KMS-11 (cell line): Measurements from ENCODE around the gene ANP32E.
A peak's percentile ranks its signal among the peaks of the same experiment; 100 is the strongest.

ENCODE experiments used
- H2AFZ ChIP-seq: fragments of 200-600 bp; sonication (generic); 2 replicates; pipeline ENCODE4 v1.6.1; 2016; ENCODE audit warnings: antibody characterized with exemption, mixed run types, low read depth
- H3K27ac ChIP-seq: fragments of 200-600 bp; sonication (generic); 2 replicates; pipeline ENCODE4 v1.6.1; 2016; ENCODE audit warnings: mild to moderate bottlenecking, mixed run types
- H3K27me3 ChIP-seq: fragments of 200-600 bp; sonication (generic); 2 replicates; pipeline ENCODE4 v1.6.1; 2017; ENCODE audit warnings: mild to moderate bottlenecking, low read depth, mixed run types, moderate library complexity; ENCODE audit not compliant: insufficient read depth
- H3K36me3 ChIP-seq: fragments of 200-600 bp; sonication (generic); 2 replicates; pipeline ENCODE4 v1.6.1; 2017; ENCODE audit warnings: mild to moderate bottlenecking, mixed run types; ENCODE audit not compliant: insufficient read depth
- H3K4me1 ChIP-seq: fragments of 200-600 bp; sonication (generic); 2 replicates; pipeline ENCODE4 v1.6.1; 2016; ENCODE audit warnings: mild to moderate bottlenecking, low read depth, mixed run types; ENCODE audit not compliant: poor library complexity, severe bottlenecking
- H3K4me2 ChIP-seq: fragments of 200-600 bp; sonication (generic); 2 replicates; pipeline ENCODE4 v1.7.0; 2016; ENCODE audit warnings: mild to moderate bottlenecking, mixed run types
- H3K4me3 ChIP-seq: fragments of 200-600 bp; sonication (generic); IDR thresholded peaks from 2 replicates; pipeline ENCODE4 v1.6.1; 2017; ENCODE audit warnings: low read depth, low read length, mixed read lengths; ENCODE audit not compliant: insufficient read depth
- H3K79me2 ChIP-seq: fragments of 200-600 bp; sonication (generic); 2 replicates; pipeline ENCODE4 v1.6.1; 2016; ENCODE audit warnings: low read depth, mixed run types; ENCODE audit not compliant: insufficient read depth
- H3K9ac ChIP-seq: fragments of 200-600 bp; sonication (generic); 2 replicates; pipeline ENCODE4 v1.6.1; 2016; ENCODE audit warnings: mild to moderate bottlenecking, mixed run types
- H4K20me1 ChIP-seq: fragments of 200-600 bp; sonication (generic); 2 replicates; pipeline ENCODE4 v1.6.1; 2016; ENCODE audit warnings: mild to moderate bottlenecking, mixed run types; ENCODE audit not compliant: insufficient read depth
- CTCF ChIP-seq: fragments of 200-600 bp; sonication (generic); conservative IDR thresholded peaks from 2 replicates; pipeline ENCODE4 v1.6.1; 2017; ENCODE audit warnings: low read depth, mild to moderate bottlenecking, antibody characterized with exemption, low read length, moderate library complexity, mixed read lengths

The ANP32E gene

GRCh38 chr1:150259217-150259616, 23.3 kb upstream of the ANP32E start:
- Histone ChIP-seq H3K4me1 (peaks cover 13% of the 10 kb centered on the region), H3K36me3 (no peaks in the 10 kb centered on the region), H2AFZ (no peak overlapping the region), H3K27ac (no peak overlapping the region), H3K4me3 (no peak overlapping the region), H3K27me3 (peaks cover 17% of the 10 kb centered on the region), H3K4me2 (no peak overlapping the region), H3K79me2 (no peaks in the 10 kb centered on the region), H4K20me1 (no peaks in the 10 kb centered on the region), H3K9ac (no peak overlapping the region)
- TF ChIP-seq CTCF, result no peak

GRCh38 chr1:150257624-150258585, 22.0 kb upstream of the ANP32E start, which contains the start of gene CA14:
TSS of gene CA14 (plus strand) at chr1:150257774. CDS start at chr1:150258129, 355 bp downstream.
- 0 out of 2 replicates have a peak, but pooled peaks have one; percentile 26 for TF ChIP-seq CTCF
- H2AFZ ChIP-seq, result no peak within 1 kb of the TSS
- no peak within 1 kb of the TSS; the same call in 1 of the 2 replicates for H3K4me2 ChIP-seq
- H3K79me2 ChIP-seq, result no peaks in the 10 kb centered on the region
- peaks cover 17% of the 10 kb centered on the region for H3K27me3 ChIP-seq
- H3K4me1 ChIP-seq, result peaks cover 13% of the 10 kb centered on the region
- no peaks in the 10 kb centered on the region for H3K36me3 ChIP-seq
- H4K20me1 ChIP-seq, result no peaks in the 10 kb centered on the region
- no peak within 1 kb of the TSS for H3K27ac ChIP-seq
- no peak within 1 kb of the TSS for H3K9ac ChIP-seq
- no peak within 1 kb of the TSS for H3K4me3 ChIP-seq

- H3K27me3 ChIP-seq, result peaks cover 17% of the 10 kb centered on the region
- no peaks in the 10 kb centered on the region for H3K36me3 ChIP-seq
- no peaks in the 10 kb centered on the region for H4K20me1 ChIP-seq
- H3K79me2 ChIP-seq, result no peaks in the 10 kb centered on the region
- no peak overlapping the region; the same call in 1 of the 2 replicates for H3K4me2 ChIP-seq
- peak overlapping the region; percentile 60; the same call in 1 of the 2 replicates for H2AFZ ChIP-seq
- H3K4me3 ChIP-seq, result no peak overlapping the region
- H3K9ac ChIP-seq, result no peak overlapping the region
- no peak for TF ChIP-seq CTCF
- H3K4me1 ChIP-seq, result peaks cover 13% of the 10 kb centered on the region
- no peak overlapping the region for H3K27ac ChIP-seq
Measured at GRCh38 chr1:150256554-150257341, 20.8 kb upstream of the ANP32E start.

GRCh38 chr1:150256198-150256553, 20.3 kb upstream of the ANP32E start:
- Histone ChIP-seq H3K4me3 (no peak overlapping the region), H3K4me2 (peak overlapping the region; percentile 49; the same call in 1 of the 2 replicates), H3K27me3 (peaks cover 17% of the 10 kb centered on the region), H3K36me3 (no peaks in the 10 kb centered on the region), H3K4me1 (peaks cover 13% of the 10 kb centered on the region), H3K79me2 (no peaks in the 10 kb centered on the region), H3K9ac (no peak overlapping the region), H3K27ac (no peak overlapping the region), H2AFZ (peak overlapping the region; percentile 60; the same call in 1 of the 2 replicates), H4K20me1 (no peaks in the 10 kb centered on the region)
- TF ChIP-seq CTCF, result 0 out of 2 replicates have a peak, but pooled peaks have one; percentile 42
